Measurements from ENCODE around the gene TAPBP. TPM values are rescaled to one million over a fixed set of nuclear protein-coding genes. Genes with fewer than 3 reads are reported as not detected.

The TAPBP gene
- total and polyA plus RNA-seq, 9 of the 15 experiments (the other 6 are each of a cell fraction or from before 2014, with no cell fraction given) = 5.6 to 74.0 (median 22.3) TPM

GRCh38 chr6:33314943-33315792 lies 1.3 kb upstream of the TAPBP start:
- Histone ChIP-seq H3K36me3 (ENCODE audit: control insufficient read depth, insufficient read depth, low read length) (peaks cover 41% of the 10 kb centered on the region), H4K20me1 (replicated peaks; ENCODE audit: control insufficient read depth, insufficient read depth, low read length) (peaks cover 9% of the 10 kb centered on the region; the same call in 1 of the 2 replicates), H3K9me3 (replicated peaks; ENCODE audit: control insufficient read depth, insufficient read depth, low read depth, low read length) (no peaks in the 10 kb centered on the region), H3K9me1 (ENCODE audit: control insufficient read depth, insufficient read depth, low read length) (peaks cover 3% of the 10 kb centered on the region), H3K79me2 (ENCODE audit: control insufficient read depth, insufficient read depth, low read length) (peaks cover 58% of the 10 kb centered on the region), H3K9ac (ENCODE audit: insufficient read depth in 1 of 2, low read depth in 2 of 2, low read length in 2 of 2) (peak overlapping the region; percentile 63 to 84; a peak in 3 of 4 replicates), H3K4me1 (replicated peaks in 1 of 2; ENCODE audit: control insufficient read depth in 2 of 2, insufficient read depth in 2 of 2, low read length in 2 of 2) (peaks cover 45 to 64% of the 10 kb centered on the region in 2 experiments), H3K4me2 (ENCODE audit: insufficient read depth, low read length) (peak overlapping the region; percentile 95), H3K27me3 (ENCODE audit: control insufficient read depth in 2 of 2, insufficient read depth in 2 of 2, low read length in 2 of 2) (no peaks in the 10 kb centered on the region), H2AFZ (ENCODE audit: low read depth, low read length) (peak overlapping the region; percentile 86), H3K27ac (ENCODE audit: extremely low read depth, low read depth, low read length) (peak overlapping the region; percentile 90), H3K4me3 (peak overlapping the region; percentile 68)
- no TSS peak for BruUV-seq (replicated peaks)
- ChIA-PET CTCF (ENCODE audit: low intra/inter-chr PET ratio) (no interaction called here), POLR2A (interaction anchor here (0.7 kb wide), 1 partner anchor 1364 kb away, joined by 3 read pairs; no protein-coding TSS in a partner anchor)
- ATAC-seq = peak; percentile 62
- intact Hi-C loops (cut with micrococcal nuclease) = no loop called here
- FAIRE-seq = no peak
- WGBS (ENCODE audit: insufficient coverage, low coverage, missing lambda C conversion rate) = 26% methylated on average over 47 of the region's 47 CpGs
- DNase-seq (ENCODE audit: extremely low read depth in 1 of 4, low spot score in 3 of 4) = peak; percentile 79 to 88 (median 82)
- in situ Hi-C loops (cut with MboI) = no loop called here
- no peak for TF ChIP-seq CHD2 (IDR thresholded peaks at IDR 0.05; ENCODE audit: low read depth, low read length)
- TF ChIP-seq ZNF175 (CRISPR knock-in tag; IDR thresholded peaks at IDR 0.05; ENCODE audit: low read depth) = no peak
- no peak for TF ChIP-seq JUN (IDR thresholded peaks at IDR 0.05; ENCODE audit: borderline replicate concordance, low read depth, low read length)
- TF ChIP-seq JUN (CRISPR knock-in tag; IDR thresholded peaks at IDR 0.05; ENCODE audit: borderline replicate concordance) = no peak
- no peak for TF ChIP-seq ATF2 (CRISPR knock-in tag; IDR thresholded peaks at IDR 0.05)
- no peak for TF ChIP-seq HNRNPH1 (optimal IDR thresholded peaks at IDR 0.05; ENCODE audit: low read depth, low read length)
- TF ChIP-seq CTBP1 (IDR thresholded peaks at IDR 0.05; ENCODE audit: borderline replicate concordance) = 0 out of 2 replicates have a peak, but pooled peaks have one; percentile 25
- no peak for TF ChIP-seq MTA2 (IDR thresholded peaks at IDR 0.05; ENCODE audit: low read depth)
- no peak for TF ChIP-seq SMAD1 (IDR thresholded peaks at IDR 0.05; ENCODE audit: low read depth, low read length, partially characterized antibody)
- peak; percentile 51; the same call in 1 of the 2 replicates for TF ChIP-seq POLR2AphosphoS2 (IDR thresholded peaks at IDR 0.05; ENCODE audit: low read length)
- no peak for TF ChIP-seq MCM5 (IDR thresholded peaks at IDR 0.05; ENCODE audit: low read depth)
- TF ChIP-seq ZNF699 (CRISPR knock-in tag; IDR thresholded peaks at IDR 0.05; ENCODE audit: insufficient replicate concordance) = no peak
- TF ChIP-seq, protein P1, sequence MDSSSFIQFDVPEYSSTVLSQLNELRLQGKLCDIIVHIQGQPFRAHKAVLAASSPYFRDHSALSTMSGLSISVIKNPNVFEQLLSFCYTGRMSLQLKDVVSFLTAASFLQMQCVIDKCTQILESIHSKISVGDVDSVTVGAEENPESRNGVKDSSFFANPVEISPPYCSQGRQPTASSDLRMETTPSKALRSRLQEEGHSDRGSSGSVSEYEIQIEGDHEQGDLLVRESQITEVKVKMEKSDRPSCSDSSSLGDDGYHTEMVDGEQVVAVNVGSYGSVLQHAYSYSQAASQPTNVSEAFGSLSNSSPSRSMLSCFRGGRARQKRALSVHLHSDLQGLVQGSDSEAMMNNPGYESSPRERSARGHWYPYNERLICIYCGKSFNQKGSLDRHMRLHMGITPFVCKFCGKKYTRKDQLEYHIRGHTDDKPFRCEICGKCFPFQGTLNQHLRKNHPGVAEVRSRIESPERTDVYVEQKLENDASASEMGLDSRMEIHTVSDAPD (CRISPR knock-in tag; IDR thresholded peaks at IDR 0.05) = no peak
- peak; percentile 12 for TF ChIP-seq KDM5B (IDR thresholded peaks at IDR 0.05; ENCODE audit: insufficient replicate concordance, low read depth, low read length)
- TF ChIP-seq SMAD4 (CRISPR knock-in tag; conservative IDR thresholded peaks at IDR 0.05) = peak; percentile 58
- no peak for TF ChIP-seq ZKSCAN1 (IDR thresholded peaks at IDR 0.05; ENCODE audit: low read depth, low read length)
- TF ChIP-seq CCNT2 (IDR thresholded peaks at IDR 0.05; ENCODE audit: borderline replicate concordance, extremely low read depth, insufficient read length, low read depth, low read length) = peak; percentile 73
- no peak for TF ChIP-seq SMARCB1 (IDR thresholded peaks at IDR 0.05; ENCODE audit: insufficient read length, low read depth)
- TF ChIP-seq ILK (tag; IDR thresholded peaks at IDR 0.05; ENCODE audit: borderline replicate concordance, low read depth) = no peak
- TF ChIP-seq BCOR (IDR thresholded peaks at IDR 0.05) = no peak
- 0 out of 2 replicates have a peak, but pooled peaks have one; percentile 51 for TF ChIP-seq HLTF (IDR thresholded peaks at IDR 0.05)

Data from K562 (cell line).